ENCODE data around the gene NINL.
"Not testable (repeated sequence)": the region's sequence is repeated elsewhere in the genome, so short reads cannot be mapped to it uniquely, and the experiment has no call there.

NINL gene

GRCh38 chr20:25551413-25552215 lies 33.7 kb downstream of the NINL start:
- DNase-seq = no peak

- DNase-seq = not testable (repeated sequence)
Measured at GRCh38 chr20:25550645-25551337, 34.5 kb downstream of the NINL start.

GRCh38 chr20:25549843-25550477 lies 35.4 kb downstream of the NINL start:
- no peak for DNase-seq

- DNase-seq = no peak
Measured at GRCh38 chr20:25549172-25549773, 36.1 kb downstream of the NINL start.

GRCh38 chr20:25548613-25549086 lies 36.7 kb downstream of the NINL start:
- no peak for DNase-seq

- no peak for DNase-seq
Measured at GRCh38 chr20:25547999-25548398, 37.3 kb downstream of the NINL start.

GRCh38 chr20:25547063-25547462 lies 38.3 kb downstream of the NINL start:
- no peak for DNase-seq

- DNase-seq = no peak
Measured at GRCh38 chr20:25546048-25546447, 39.3 kb downstream of the NINL start.

DNA sequence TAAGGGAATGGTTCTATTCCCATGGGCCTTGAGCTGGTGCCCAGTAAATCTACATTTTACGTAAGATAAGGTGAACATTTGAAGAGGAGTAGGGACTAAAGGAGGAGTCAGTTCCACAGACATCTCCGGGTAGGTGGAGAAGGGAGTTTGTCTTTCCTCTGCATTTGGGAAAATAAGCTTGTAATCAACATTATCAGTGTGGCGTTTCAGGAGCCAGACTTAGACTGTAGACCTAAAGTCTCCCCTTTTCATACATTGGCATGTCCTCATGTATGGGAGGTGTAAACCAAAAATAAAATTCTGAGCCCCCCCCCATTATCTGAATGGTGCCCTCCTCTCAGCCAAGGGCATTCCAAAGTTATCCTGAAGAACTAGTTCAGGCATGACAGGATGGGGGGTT lies 40.2 kb downstream of the NINL start:
- no peak for DNase-seq

DNA sequence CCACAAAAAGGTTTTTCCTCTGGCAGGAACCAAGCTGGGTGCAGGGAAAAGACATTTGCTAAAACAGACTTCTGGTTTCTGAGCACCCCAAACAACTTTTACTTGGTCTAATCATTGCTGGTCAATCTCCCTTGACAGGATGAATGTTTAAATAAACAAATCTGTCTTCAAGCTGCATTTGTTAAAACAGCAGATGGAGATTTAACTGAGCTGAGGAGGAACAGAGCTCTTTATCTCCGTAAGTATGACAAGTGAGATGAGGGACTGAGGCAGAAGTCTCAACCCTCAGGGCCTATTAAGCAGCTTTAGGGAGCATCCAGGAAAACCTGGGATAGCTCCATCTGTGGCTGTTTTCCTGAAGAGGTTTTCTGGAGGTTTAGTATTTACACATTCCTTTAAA lies 40.6 kb downstream of the NINL start:
- DNase-seq = no peak

GRCh38 chr20:25544311-25544710 lies 41.0 kb downstream of the NINL start:
- no peak for DNase-seq

DNA sequence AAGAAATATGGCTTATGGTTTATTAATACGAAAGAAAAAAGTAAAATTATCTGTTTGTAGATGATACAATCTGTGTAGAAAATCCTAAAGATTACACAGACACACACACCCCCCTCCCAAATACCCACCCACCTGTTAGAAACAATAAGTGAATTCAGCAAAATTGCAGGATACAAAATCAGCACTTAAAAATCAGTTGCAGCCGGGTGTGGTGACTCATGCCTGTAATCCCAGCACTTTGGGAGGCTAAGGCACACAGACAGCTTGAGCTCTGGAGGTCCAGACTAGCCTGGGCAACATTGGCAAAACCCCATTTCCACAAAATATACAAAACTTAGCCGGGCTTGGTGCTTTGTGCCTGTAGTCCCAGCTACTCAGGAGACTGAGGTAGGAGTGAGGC lies 42.3 kb downstream of the NINL start:
- no peak for DNase-seq

- no peak for DNase-seq
Measured at GRCh38 chr20:25541676-25542075, 43.7 kb downstream of the NINL start.

GRCh38 chr20:25539742-25540672 lies 45.3 kb downstream of the NINL start:
- DNase-seq = no peak

DNA sequence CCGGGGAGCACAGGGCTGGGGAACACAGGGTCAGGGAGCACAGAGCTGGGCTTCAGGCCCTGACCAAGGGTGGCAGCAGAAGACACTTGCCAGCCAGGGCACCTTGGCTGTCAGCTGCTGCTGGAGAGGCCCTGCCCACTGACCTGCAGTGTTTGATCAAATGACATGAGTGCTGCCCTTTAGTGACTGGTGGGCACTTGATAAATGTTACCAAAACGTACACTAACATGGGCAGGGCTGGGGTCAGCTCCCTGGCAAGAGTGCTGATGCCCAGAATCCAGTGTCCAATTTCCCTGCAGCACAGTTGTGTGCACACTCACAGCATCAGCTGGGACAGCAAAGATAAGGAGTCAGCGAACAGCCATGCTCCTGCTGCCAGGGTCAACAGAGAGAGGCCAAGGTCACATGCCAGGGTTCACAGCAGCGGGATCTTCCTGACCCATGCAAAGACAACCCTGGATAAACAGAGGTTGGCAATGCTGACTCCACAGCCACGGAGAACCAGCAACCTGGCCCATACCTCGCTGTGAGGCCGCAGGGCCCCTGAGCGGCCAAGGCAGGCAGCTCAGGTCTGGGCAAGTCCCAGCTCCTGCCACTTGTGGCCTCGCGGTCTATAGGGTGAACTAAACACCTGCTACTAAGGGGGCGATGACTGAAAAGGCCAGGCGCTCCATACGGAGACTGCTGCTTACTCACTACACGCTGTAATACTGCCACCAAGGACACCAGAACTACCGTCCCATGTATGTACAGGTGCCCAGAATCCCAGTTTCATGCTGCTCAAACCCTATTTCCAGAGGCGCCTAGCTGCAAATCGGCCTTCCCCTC lies 46.3 kb downstream of the NINL start:
- DNase-seq = no peak

DNA sequence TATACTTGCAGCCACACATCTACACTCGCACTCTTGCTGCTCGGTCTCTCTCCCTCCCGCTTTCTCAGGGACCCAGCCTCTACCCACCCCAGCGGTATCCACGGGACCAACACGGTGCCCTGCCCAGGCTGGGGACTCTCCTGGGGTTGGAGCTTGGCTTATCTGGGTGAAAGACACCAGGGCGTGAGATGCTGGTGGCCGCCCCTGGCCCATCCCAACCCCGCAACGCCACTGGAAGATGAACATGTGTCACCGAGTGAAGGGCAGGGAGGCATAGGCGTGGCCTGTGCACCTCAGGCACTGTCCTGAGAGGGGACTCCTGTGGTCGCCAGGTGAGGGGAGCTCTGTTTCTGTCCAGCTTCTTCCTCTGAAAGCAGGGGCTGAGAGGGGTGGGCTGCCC lies 47.4 kb downstream of the NINL start:
- no peak for DNase-seq

GRCh38 chr20:25535762-25536161 lies 49.6 kb downstream of the NINL start:
- no peak for DNase-seq

DNA sequence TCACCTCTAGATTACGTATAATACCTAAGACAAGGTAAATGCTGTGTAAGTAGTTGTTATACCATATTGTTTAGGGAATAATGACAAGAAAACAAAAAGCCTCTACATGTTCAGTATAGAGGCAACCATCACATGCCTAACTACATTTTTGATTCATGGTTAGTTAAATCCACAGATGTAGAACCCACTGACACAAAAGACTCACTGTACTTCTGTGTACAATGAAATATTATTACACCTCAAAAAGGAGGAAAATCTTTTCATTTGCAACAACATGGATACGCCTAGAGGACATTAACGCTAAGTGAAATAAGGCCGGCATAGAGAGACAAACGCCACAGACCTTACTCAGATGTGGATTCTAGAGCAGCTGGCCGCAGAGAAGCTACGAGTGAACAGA lies 50.5 kb downstream of the NINL start:
- DNase-seq = no peak

- DNase-seq = no peak
Measured at GRCh38 chr20:25533920-25534700, 51.2 kb downstream of the NINL start.

DNA sequence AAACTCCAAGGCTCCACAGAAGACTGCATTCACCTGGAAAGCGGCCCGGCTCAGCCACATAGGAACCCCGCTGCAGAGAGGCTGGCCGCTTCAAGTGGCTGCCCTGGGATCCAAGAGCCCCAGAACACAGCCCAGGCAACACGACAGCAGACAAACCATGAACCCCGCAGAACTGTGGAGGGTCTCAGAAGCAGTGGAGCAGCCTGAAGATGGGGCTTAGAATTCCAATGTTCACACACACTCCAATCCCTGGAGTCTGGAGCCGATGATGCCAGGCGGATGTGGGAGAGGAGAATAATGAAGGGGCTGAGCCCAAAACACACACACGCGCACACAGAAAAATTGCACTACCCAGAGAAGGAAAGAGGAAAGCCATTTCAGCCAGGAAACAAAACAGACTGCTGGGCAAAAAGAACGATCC lies 52.4 kb downstream of the NINL start:
- no peak for DNase-seq
